Left renal pelvis (tissue), 4 donors: ENCODE data around the gene PLA2G15. TPM values are rescaled to one million over a fixed set of nuclear protein-coding genes. Genes with fewer than 3 reads are reported as not detected.

Experiments used
- DNase-seq, 4 donors: peaks; one replicate each; pipeline ENCODE4 v3.0.0-alpha.2; 2013; ENCODE audit warnings: low read depth in 4 of 4, low spot score in 3 of 4
- polyA plus RNA-seq, 4 donors: library from polyadenylated mRNA; unstranded; fragments of 120-200 nt; gene quantifications; one replicate each; pipeline ENCODE4 v1.2.1, GENCODE V29; 2013; ENCODE audit not compliant: insufficient read length in 4 of 4

The PLA2G15 gene
- polyA plus RNA-seq, 4 donors = 19.0 to 27.4 (median 22.2) TPM

GRCh38 chr16:68232335-68232734, 12.8 kb upstream of the PLA2G15 start:
- DNase-seq = no peak

GRCh38 chr16:68233085-68233834, 11.9 kb upstream of the PLA2G15 start:
- DNase-seq = no peak

GRCh38 chr16:68233835-68234187, 11.4 kb upstream of the PLA2G15 start:
- no peak for DNase-seq

GRCh38 chr16:68234188-68235107, 10.7 kb upstream of the PLA2G15 start:
- DNase-seq = no peak

GRCh38 chr16:68235108-68235886, 9.9 kb upstream of the PLA2G15 start:
- no peak for DNase-seq

- DNase-seq = no peak
Measured at GRCh38 chr16:68235887-68236136, 9.4 kb upstream of the PLA2G15 start, which contains the start of gene ESRP2. Gene ESRP2, minus strand, starts transcription at chr16:68236127. Its CDS starts 82 bp downstream, at chr16:68236045.

- no peak for DNase-seq
Measured at GRCh38 chr16:68236137-68236825, 8.9 kb upstream of the PLA2G15 start.

GRCh38 chr16:68236826-68237242, 8.3 kb upstream of the PLA2G15 start:
- no peak for DNase-seq

GRCh38 chr16:68237243-68238028, 7.7 kb upstream of the PLA2G15 start:
- peak; percentile 96 to 98 (median 96) for DNase-seq

GRCh38 chr16:68238029-68238345, 7.2 kb upstream of the PLA2G15 start:
- DNase-seq = no peak

GRCh38 chr16:68242085-68242484, 3.1 kb upstream of the PLA2G15 start:
- no peak for DNase-seq

GRCh38 chr16:68242926-68243858, 2.0 kb upstream of the PLA2G15 start:
- DNase-seq = no peak

- no peak for DNase-seq
Measured at GRCh38 chr16:68244481-68244902, 681 bp upstream of the PLA2G15 start.

- no peak for DNase-seq
Measured at GRCh38 chr16:68246121-68246520, 948 bp downstream of the PLA2G15 start.

GRCh38 chr16:68246666-68247065, 1.5 kb downstream of the PLA2G15 start:
- no peak for DNase-seq

GRCh38 chr16:68247400-68247799, 2.2 kb downstream of the PLA2G15 start:
- no peak for DNase-seq

GRCh38 chr16:68247932-68248331, 2.8 kb downstream of the PLA2G15 start:
- DNase-seq = no peak

- DNase-seq = no peak
Measured at GRCh38 chr16:68249371-68249770, 4.2 kb downstream of the PLA2G15 start.

GRCh38 chr16:68250951-68251350, 5.8 kb downstream of the PLA2G15 start:
- DNase-seq = no peak
